ENCODE measurements around the gene KICS2. TPM values are rescaled to one million over a fixed set of nuclear protein-coding genes. Genes with fewer than 3 reads are reported as not detected.

The KICS2 gene
- total and polyA plus RNA-seq, 9 of the 15 experiments (the other 6 are each of a cell fraction or from before 2014, with no cell fraction given), result 2.3 to 6.4 (median 5.5) TPM

DNA sequence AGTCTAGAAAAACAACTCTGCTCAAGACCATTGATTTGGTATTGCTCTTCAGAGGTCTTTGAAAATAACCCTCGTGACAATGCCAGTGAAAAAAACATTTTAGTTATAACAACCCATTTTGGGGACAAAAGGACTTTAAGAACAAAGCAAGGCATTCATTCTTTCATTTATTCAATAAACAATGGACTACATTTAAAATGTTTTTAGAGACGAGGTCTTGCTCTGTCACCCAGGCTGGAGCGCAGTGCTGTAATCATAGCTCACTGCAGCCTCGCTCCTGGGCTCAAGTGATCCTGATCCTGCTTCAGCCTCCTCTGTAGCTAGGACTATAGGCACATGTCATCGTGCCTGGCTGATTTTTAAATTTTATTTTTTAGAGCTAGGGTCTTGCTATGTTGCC lies 7.7 kb upstream of the KICS2 start:
- ChIA-PET CTCF (ENCODE audit: low intra/inter-chr PET ratio) (no interaction called here), POLR2A (no interaction called here)
- intact Hi-C loops (cut with micrococcal nuclease), result no loop called here

More for the DNA sequence above, 7.7 kb upstream of the KICS2 start:
- no peaks in the 10 kb centered on the region for H3K4me1 ChIP-seq (replicated peaks in 1 of 2; ENCODE audit: control insufficient read depth in 2 of 2, insufficient read depth in 2 of 2, low read length in 2 of 2)
- H3K27me3 ChIP-seq (ENCODE audit: control insufficient read depth in 2 of 2, insufficient read depth in 2 of 2, low read length in 2 of 2), result peaks cover 9 to 10% of the 10 kb centered on the region in 2 experiments; a peak in 3 of 5 replicates
- no peaks in the 10 kb centered on the region for H3K36me3 ChIP-seq (ENCODE audit: control insufficient read depth, insufficient read depth, low read length)
- no peaks in the 10 kb centered on the region for H3K79me2 ChIP-seq (ENCODE audit: control insufficient read depth, insufficient read depth, low read length)
- H2AFZ ChIP-seq (ENCODE audit: low read depth, low read length), result no peak overlapping the region
- no peak for DNase-seq (ENCODE audit: extremely low read depth in 1 of 4, low spot score in 3 of 4)
- TF ChIP-seq ARNT (IDR thresholded peaks at IDR 0.05), result no peak
- no peak for TF ChIP-seq ETS1 (conservative IDR thresholded peaks at IDR 0.05; ENCODE audit: control insufficient read depth, low read depth, low read length)
- TF ChIP-seq KDM4B (IDR thresholded peaks at IDR 0.05; ENCODE audit: borderline replicate concordance in 2 of 2, low read depth in 1 of 2), result no peak
- TF ChIP-seq FOXA3 (CRISPR knock-in tag; conservative IDR thresholded peaks at IDR 0.05 in 1 of 2, IDR thresholded peaks at IDR 0.05 in 1 of 2), result no peak
- TF ChIP-seq GTF3C2 (IDR thresholded peaks at IDR 0.05; ENCODE audit: borderline replicate concordance, extremely low read depth, insufficient read length), result no peak
- TF ChIP-seq PHB (CRISPR knock-in tag; IDR thresholded peaks at IDR 0.05), result no peak
- TF ChIP-seq BDP1 (IDR thresholded peaks at IDR 0.05; ENCODE audit: insufficient read depth, insufficient read length), result no peak
- TF ChIP-seq TAL1 (IDR thresholded peaks at IDR 0.05), result no peak
- no peak for TF ChIP-seq ZNF274 (IDR thresholded peaks at IDR 0.05; ENCODE audit: borderline replicate concordance, low read depth, low read length)
- no peak for TF ChIP-seq CBX8 (IDR thresholded peaks at IDR 0.05; ENCODE audit: borderline replicate concordance, extremely low read depth, low read depth, low read length, poor library complexity, severe bottlenecking)
- no peak for TF ChIP-seq IRF2 (CRISPR knock-in tag; IDR thresholded peaks at IDR 0.05)
- TF ChIP-seq ZNF12 (CRISPR knock-in tag; IDR thresholded peaks at IDR 0.05), result no peak
- TF ChIP-seq ERF (CRISPR knock-in tag; IDR thresholded peaks at IDR 0.05), result no peak
- no peak for TF ChIP-seq NELFE (IDR thresholded peaks at IDR 0.05; ENCODE audit: insufficient read depth, insufficient read length)
- H4K20me1 ChIP-seq (replicated peaks; ENCODE audit: control insufficient read depth, insufficient read depth, low read length), result no peaks in the 10 kb centered on the region
- H3K4me2 ChIP-seq (ENCODE audit: insufficient read depth, low read length), result no peak overlapping the region
- WGBS (ENCODE audit: insufficient coverage, low coverage, missing lambda C conversion rate), result 1% methylated on average over 5 of the region's 5 CpGs
- no peak for ATAC-seq
- H3K27ac ChIP-seq (ENCODE audit: extremely low read depth, low read depth, low read length), result no peak overlapping the region
- no TSS peak for BruUV-seq (replicated peaks)
- H3K9ac ChIP-seq (ENCODE audit: insufficient read depth in 1 of 2, low read depth in 2 of 2, low read length in 2 of 2), result no peak overlapping the region
- no peak overlapping the region for H3K4me3 ChIP-seq
- in situ Hi-C loops (cut with MboI), result no loop called here
- no peak for FAIRE-seq
- H3K9me1 ChIP-seq (ENCODE audit: control insufficient read depth, insufficient read depth, low read length), result no peaks in the 10 kb centered on the region
- no peaks in the 10 kb centered on the region; the same call in 1 of the 2 replicates for H3K9me3 ChIP-seq (replicated peaks; ENCODE audit: control insufficient read depth, insufficient read depth, low read depth, low read length)

Data from K562 (cell line).